CD1c-positive myeloid dendritic cell (primary cell): ENCODE data around the gene REXO1.

Experiments used
- DNase-seq: peaks from one replicate; pipeline ENCODE4 v3.0.0-alpha.2; 2016; ENCODE audit errors: extremely low spot score

REXO1 gene

DNA sequence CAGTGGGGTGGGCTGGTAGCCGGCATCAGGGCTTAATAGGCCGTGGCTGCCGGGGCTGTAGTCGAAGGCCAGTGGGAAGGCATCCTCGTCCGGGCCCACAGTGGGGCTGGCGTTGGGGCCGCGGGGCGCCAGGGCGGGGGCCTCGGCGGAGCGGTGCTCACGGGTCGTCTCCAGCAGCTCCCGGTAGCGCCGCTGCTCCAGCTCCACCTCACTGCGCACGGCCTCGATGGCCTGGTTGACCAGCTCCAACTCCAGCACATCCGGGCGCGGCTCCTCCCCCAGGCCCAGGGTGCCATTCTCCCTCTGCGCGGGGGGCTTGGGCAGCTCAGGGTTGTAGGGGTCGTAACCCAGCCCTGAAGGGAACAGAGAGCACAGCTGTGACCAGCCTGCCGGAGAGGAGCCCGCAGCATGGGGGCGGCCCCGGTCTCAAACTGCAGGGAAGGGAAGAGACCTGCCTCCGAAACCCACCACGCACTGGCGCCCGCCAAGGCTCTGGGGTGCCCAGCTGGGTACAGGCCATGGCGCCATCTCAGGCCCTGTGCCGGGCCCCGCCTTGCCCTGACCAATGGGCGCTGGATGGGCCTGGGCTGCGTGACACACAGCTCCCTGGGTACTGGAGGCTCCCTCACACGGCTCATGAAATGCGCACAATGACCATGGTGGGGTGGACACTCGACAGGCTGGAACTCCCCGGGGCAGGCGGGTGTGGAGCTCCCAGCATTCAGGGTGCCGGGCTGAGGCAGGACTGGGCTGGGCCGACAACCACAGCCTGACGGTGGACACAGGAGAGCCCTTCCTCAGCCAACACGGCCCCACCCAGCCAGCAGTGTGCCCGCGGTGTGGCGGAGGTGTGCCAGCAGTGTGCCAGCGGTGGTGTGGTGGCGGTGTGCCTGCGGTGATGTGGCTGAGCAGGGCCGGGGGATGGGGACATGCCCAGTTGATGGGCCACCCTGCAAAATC lies 19.7 kb downstream of the REXO1 start:
- no peak for DNase-seq

DNA sequence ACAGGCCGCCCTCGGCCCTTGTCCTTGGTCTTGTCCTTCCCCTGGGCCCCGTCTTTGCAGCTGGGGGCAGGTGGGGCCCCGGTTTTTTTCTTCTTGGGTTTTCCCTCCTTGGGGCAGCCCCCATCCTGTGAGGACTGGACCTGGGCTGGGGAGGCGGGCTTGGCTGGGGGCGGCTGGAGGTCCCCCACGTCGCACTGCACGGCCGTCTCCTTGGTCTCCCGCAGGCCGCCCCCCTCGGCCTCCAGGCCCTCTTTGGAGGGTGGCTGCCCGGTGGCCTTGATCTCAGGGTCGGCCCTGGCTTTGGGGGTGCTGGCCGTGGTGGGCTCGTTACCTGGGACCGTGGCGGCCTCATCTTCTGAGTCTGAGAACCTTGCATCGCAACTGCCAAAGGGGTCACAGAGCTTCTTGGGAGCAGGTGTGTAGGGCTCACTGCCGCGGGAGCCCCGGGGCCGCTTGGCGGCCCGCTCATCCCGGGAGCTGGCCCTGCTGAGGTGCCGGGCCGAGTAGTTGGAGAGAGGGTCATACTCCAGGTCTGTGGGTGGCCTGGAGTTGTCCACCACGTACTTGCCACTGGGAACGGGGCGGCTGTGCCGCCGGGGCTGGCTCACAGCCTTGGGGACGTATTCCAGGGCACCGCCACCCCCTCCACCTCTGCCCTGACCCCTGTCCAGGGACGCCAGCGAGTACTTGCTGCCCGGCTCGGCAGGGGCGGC lies 20.6 kb downstream of the REXO1 start:
- no peak for DNase-seq

DNA sequence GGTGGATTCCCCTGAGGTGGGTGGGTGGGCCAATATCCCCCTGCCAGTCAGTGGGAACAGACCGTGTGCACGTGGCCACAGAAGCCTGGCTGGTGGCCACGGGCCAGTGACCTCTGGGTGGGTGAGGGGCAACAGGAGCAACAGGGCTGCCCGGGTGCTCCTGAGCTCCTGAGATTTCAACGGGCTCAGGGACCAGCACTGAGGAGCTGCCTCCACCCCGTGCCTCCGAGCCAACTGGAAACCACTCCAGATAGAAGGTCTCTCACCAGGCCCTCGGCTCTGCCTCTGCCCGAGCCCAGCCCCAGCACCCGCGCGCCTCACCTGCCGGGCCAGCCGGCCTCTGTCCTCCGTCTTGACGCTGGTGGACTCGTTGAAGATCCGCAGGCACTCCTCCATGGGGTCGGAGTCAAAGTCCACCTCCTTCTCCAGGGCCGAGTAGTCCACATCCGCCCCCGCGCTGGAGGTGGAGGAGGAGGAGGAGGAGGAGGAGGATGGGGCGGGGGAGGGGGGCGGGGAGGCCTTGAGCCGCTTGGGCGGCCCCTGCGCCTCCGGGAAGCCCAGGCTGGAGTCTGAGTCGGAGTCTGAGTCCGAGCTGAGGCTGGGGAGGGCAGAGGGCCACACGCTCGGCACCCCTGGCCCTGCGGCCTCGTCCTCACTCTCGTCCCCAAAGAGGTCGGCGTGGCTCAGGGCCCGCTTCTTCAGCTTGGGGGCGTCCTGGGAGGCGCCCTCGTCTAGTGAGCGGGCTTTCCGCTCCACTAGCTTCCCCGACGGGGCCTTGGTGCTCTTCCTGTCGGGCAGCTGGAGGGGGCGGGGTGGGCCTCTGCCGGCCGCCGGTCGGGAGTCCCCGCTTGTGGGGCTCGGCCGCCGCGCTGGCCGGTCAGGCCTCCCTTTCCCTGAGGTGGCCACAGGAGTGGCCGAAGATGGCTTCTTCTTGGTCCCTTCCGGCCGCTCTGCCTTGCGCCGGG lies 21.4 kb downstream of the REXO1 start:
- no peak for DNase-seq

DNA sequence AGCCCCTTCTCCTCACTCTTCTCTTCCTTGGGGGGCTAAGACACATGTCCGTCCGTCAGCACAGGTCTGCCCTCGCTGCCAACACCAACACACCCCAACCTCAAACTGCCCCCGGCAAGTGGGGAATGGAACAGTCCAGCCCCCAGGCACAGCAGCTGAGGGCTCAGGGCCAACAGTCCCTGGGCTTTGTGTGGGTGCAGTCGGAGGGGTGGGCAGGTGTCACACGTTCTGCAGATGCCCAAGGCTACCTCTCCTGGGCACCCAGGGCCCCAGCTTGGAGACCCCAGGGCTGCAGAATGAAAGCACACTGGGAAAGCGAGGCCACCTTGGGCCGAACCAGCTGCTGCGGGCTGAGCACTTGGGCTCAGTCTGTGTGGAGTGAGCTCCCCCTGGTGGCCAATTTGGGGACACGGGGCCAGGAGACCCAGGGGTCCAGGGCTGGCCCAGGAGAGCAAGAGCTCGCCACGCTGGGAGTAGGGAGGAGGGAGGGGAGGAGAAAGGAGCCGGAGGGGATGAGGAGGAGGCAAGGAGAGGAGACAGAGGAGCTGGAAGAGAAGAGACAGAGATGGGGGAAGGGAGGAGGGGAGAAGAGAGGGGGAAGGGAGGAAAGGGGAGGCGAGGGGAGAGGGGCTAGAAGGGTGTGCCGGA lies 22.2 kb downstream of the REXO1 start:
- peak; percentile 73 for DNase-seq

DNA sequence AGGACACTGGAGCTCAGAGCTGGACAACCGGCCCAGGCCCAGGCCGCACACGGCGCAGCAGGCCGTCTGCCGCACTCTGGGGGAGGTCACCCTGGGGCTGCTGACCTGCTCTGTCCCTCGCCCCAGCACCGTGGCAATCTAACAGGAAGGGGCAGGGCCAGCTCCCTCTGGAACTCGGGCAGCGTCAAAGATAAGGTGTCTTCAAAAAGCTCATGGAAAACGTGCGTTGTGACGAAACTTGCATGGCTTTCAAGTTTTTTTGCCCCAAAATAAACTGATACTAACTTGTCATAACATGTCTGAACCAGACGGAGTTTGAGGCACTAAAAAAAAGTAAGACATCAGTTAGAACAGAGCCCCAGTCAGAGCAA lies 24.0 kb downstream of the REXO1 start:
- DNase-seq = no peak

DNA sequence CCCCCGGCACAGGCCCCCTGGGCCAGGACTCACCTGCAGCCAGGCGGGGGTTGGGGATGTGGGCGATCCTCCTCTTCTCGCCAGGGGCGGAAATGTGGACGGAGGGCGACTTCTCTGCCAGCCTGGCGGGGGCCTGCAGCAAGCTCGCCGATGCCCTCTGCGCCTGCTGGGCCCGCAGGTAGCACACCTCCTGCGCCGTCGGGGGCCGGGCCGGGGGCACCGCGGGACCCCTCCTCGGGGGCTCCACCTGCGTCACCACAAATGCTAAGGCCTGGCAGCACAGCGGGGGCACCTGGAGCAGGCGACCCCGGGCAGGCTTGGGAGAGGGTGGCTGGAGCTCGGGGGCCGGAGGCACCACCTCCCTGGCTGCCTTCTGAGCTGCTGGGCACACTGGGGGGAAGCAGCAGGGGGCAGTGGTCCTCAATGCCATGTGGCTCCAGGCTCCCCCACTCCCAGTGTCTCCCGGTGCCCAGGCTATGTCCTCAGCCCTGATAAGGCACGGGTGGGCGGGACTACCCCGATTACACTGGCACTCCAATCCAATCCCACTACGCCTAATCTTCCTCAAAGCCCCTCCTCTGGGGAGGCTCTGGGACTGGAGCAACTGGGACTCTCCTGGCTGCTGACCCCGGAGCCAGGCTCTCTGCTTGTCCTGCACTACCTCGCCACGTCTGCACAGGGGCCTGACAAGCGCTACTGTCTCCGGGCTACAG lies 24.6 kb downstream of the REXO1 start:
- no peak for DNase-seq

DNA sequence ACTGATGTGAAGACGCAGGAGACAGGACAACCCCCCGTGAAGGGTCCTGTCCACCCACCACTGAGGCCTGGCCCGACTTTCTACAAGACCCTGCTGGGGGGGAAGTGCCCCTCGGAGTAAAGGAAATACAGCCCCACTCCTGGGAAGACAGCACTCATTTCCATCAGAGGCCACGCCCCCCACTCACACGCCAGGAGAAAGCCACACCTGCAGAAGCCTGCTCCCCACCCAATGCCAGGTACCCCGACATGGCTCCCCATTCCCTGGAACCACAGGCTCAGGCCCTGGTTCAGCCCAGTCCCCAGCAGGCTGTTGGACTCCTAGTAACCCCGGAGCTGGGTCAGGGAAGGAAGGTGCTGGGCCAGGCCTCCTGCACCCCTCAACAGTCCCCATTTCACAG lies 25.3 kb downstream of the REXO1 start:
- no peak for DNase-seq

DNA sequence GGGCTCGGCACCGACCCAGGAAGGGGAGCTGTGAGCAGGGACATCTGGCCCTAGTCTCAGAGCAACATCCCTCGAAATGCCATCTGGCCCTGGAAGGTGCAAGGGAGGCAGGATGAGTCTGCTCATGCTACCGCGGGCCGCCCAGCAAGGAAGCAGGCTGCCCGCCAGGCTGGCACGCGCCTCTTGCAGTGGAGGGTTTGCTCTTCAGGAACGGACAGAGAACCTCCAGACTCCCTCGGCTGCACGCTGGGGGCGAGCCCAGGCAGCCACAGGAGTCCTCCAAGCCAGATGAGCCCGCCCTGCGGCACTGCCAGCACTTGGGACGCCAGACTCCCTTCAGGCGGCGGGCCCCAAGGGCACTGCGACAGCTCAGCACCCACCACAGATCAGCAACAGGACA lies 26.1 kb downstream of the REXO1 start:
- DNase-seq = no peak

DNA sequence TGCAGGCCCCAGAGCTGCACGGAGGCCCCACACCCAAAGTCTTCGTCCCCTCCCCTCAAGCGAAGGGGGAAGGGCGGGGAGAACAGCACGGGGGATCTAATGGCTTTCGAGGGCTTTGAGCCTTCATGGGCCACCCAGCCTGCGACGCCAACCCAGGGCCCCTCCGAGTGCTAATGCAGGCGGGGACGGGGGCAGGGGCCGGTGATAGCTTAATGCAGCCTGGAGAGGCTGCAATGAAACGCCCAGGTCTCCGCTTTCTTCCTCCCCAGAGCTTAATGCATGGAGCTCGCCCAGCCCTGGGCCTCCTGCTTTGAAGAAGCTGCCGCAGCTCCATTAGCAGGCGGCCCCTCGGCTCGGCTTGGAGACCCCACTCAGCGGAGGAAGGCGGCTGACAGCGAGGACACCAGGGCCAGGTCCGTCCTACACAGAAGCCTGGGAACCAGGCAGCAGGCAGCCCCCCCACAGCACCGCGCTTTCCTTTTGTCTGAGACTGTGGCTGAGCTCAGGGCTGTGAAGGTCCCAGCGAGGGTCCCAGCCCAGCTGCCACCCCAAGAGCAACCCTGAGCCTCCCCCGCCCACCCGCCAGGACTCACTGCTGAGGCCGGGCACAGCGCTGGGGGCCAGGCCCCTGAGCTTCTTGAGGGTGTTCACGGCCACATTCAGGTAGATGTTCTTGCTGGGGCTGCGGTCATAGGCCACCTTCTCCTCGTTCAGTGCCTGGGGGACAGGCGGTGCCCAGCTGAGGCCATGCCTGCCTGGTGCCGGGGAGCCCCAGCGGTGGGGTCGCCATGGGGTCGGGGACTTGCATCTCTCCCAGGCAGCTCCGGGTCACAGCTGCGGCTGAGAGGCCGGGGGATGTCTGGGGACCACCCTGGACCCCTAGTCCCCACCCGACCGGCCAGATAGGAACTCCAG lies 28.7 kb downstream of the REXO1 start:
- DNase-seq = no peak

DNA sequence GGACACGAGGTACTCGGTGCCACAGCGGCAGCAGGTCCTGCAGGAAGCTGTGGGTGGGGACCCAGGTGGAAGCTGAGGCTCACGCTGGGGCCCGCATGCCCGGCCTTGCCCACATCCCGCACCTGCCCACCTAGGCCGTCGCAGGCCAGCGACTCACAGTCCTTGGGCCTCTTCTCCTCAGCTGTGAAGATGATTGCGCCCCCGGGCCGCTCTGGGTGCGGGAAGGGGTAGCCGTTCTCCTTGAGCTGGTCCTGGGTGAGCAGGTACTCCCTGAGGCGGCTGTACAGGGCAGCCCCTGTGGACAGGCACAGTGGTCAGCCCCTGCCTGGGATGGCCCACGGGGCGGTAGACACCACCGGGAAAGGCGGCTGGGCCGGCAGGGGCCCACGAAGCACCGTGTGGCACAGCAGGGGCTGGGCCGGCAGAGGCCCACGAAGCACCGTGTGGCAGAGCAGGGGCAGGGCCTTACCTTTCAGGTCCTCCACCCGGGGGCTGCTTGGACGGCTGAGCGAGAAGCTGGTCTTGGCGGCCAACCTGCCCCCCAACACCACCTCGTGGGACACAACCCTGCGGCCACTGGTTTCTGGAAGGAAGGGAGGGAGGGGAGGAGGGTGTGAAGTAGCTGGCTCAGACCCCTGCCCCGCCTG lies 29.6 kb downstream of the REXO1 start:
- no peak for DNase-seq

DNA sequence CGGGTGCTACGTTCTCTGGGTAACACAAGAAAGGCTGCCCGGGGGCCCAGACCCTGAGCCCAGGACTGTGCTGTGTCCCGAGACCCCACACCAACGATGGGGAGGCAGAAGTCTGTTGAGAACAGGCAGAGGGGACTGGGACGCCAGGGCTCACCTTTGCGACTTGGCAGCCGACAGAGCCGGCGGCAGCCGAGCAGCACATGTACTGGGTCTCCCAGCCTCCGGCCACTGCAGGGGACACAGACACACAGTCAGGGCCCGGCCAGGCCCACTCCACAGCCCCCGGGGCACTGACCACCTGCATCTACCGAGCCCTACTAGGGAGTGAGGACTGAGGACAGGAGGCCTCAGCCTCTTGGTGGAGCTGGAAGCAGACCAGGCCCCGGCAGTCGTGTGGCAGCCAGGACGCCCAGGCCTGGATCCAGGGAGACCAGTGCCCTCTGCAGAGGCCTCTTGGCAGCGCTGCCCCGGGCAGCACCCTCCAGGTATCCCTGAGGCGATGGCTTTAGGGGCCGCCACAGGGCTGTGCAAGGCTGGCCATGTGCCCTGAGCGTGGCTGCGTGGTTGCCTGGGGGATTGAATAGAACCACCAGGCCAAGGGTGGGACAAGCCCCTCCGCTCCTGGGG lies 30.6 kb downstream of the REXO1 start:
- no peak for DNase-seq

DNA sequence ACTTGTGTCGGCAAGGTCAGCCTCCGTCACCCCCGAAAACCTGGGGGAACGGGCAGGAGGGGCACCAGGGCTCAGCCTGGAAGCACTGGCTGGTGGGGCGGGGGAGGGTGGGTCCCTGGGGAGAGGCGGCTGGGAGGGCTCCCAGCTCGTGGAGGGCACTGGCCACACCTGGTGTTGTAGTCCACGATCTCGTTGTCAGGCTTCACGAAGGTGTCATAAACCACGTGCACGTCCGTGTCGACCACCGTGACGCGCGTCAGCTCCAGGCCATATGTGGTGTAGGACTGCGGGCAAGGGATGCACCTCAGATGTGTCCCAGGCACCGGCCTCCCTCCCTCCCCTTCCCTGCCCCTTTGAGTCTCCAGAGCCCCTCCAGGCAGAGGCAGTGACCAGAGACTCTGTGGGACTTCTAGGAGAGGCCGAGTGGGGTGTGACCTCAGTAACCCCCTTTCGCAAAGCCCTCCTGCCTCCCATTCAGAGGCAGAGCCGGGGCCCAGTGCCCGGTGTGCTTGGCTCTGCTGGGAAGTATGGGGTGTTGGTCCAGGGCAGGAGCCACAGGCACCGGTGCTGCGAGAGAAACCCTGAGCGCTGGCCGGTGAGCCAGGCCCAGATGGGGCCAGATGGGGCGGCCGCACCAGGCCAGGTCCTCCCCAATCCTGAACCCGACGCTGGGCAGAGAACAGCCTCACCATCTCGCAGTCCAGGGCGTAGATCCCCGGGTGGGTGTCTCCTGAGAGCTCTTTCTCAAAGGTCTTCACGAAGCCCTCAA lies 31.6 kb downstream of the REXO1 start:
- no peak for DNase-seq

DNA sequence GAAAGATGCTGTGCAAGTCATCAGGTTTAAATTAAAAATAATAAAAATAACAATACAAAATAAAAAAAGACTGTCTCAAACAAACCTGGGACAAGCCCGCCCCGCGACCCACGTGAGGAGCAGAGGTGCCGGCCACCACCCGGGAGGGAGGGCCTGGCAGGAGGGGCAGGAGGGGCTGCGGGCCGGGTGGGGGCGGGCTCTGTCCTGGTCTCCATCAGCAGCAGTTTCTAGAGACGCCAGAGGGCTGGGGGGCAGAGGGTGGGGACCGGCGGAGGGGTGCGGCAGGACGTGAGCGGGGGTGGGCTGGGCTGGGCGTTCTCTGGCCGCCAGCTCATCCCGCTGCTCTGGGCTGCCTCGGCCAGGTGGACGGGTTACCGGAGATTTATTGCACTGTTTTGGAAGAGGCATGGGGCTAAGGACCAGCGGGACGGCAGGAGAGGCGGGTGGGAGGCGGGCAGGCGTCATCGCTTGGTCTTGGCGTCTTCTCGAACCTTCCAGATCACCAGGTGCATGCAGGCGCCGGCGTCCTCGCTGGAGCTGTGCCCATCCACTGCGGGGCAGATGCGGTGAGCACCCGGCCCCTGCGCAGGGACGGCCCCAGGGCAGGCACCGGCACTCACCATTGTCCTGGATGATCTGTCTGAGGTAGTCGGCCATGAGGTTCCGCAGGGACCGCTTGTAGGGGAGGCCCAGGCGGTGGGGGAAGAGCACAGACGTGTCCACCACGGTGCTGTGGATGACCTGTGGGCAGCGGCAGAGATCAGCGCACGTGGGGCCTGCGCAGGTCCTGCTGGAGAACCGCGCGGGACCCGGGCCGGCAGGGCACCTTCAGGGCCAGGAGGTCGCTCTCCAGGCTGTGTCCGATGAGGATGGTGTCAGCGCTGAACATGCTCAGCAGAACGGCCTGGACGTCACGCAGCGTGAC lies 32.4 kb downstream of the REXO1 start:
- no peak for DNase-seq

DNA sequence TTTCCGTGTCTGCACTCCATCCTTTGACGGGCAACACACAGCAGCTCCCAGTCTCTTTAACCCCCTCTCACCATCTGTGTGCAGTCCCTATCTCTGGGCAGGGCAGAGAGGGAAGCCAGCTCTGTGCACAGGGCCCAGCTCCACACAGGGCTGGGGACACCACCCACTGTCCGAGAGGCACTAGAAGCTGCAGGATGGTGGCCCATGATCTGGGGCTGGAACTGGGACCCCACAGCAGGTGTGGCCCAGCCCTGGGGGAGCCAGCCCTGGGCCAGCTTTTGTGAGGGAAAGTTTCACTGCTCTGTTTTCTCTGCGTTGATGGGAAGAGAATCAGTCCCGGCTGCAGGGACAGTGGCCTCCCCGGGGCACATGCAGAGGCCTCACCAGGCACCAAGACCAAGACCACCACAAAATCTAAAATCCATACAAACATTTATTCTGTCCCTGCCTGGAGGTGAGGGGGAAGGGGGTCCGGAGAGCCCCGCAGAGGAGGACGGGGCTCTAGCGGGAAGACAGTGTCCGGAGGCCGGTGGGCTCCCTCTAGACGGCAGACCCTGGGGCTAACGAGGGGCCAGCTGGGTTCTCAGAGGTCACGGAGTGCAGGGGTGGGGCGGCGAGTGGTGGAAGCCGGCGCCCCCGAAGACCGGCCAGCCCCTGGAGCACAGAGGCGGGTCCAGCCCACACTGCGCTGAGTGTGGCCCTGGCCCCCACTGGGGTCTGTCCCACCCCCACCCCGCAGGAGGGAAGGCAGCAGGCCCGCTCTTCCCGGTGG lies 33.3 kb downstream of the REXO1 start:
- no peak for DNase-seq

DNA sequence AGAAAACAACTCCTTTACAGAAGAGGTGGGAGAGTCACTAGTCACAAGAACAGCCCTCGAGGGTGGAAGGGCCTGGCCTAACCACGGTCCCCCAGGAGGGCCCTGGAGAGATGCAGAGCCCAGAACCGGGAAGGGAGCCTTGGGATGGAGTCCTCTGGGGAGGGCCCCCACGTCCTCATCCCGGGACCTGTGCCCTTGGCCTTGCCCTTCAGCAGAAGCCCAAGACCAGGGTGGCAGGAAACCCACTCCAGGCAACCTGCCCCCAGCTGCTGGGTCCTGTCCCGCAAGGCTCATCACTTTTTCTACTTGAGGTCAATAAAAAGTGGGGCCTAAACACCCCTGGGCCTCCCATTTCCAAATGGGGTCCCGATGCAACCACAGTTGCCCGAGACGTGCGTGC lies 33.9 kb downstream of the REXO1 start:
- DNase-seq = no peak
